Activated T-helper 1 cell treated with anti-CD3 and anti-CD28 coated beads, Interleukin-12 subunit alpha, Interleukin-12 subunit beta, Interleukin-2, Interleukin-4 antibody, amounts not matched to agents 30 ng/mL and 10 ng/mL and 1 ng/mL, durations not matched to agents 14 hours and 24 hours and 36 hours (primary cell): ENCODE results near the gene SYNRG. TPM values are rescaled to one million over a fixed set of nuclear protein-coding genes. Genes with fewer than 3 reads are reported as not detected.
A peak's percentile ranks its signal among the peaks of the same experiment; 100 is the strongest.
"Not testable (repeated sequence)": the region's sequence is repeated elsewhere in the genome, so short reads cannot be mapped to it uniquely, and the experiment has no call there.

ENCODE experiments used
- DNase-seq: peaks from one replicate; pipeline ENCODE4 v3.0.0; 2021; ENCODE audit warnings: low spot score
- H3K27ac Mint-ChIP-seq: one replicate; pipeline ENCODE4 v1.8.0; 2021; ENCODE audit warnings: mild to moderate bottlenecking, mixed read lengths
- H3K27me3 Mint-ChIP-seq: one replicate; pipeline ENCODE4 v1.8.0; 2022; ENCODE audit warnings: mild to moderate bottlenecking, moderate library complexity, mixed read lengths; ENCODE audit not compliant: insufficient read depth
- H3K36me3 Mint-ChIP-seq: one replicate; pipeline ENCODE4 v1.8.0; 2021; ENCODE audit warnings: low read depth, mixed read lengths
- H3K4me1 Mint-ChIP-seq: one replicate; pipeline ENCODE4 v1.8.0; 2021; ENCODE audit warnings: low read depth, mixed read lengths
- H3K4me3 Mint-ChIP-seq: one replicate; pipeline ENCODE4 v1.8.0; 2021; ENCODE audit warnings: mild to moderate bottlenecking, moderate library complexity, mixed read lengths
- H3K9me3 Mint-ChIP-seq: one replicate; pipeline ENCODE4 v1.8.0; 2021; ENCODE audit warnings: mixed read lengths
- intact Hi-C: fragments of 100-400 bp; cut with micrococcal nuclease; formaldehyde crosslinking; loops from one replicate; pipeline ENCODE4 v1.15.1; 2024
- total RNA-seq: library from RNA; stranded (reverse); gene quantifications from 2 replicates; pipeline ENCODE4 v1.2.3, GENCODE V29; 2022

The SYNRG gene
- total RNA-seq, 1 donor from 2014 or later, result 51.4 TPM

- H3K27me3 Mint-ChIP-seq, H3K9me3 Mint-ChIP-seq, intact Hi-C loops, H3K4me1 Mint-ChIP-seq, H3K27ac Mint-ChIP-seq, H3K4me3 Mint-ChIP-seq, DNase-seq: not testable (repeated sequence)
- H3K36me3 Mint-ChIP-seq, result peaks cover 35% of the 10 kb centered on the region
These were observed 7.2 kb upstream of the SYNRG start for GRCh38 chr17:37616430-37616829.

- no peak for DNase-seq
- no peak overlapping the region for H3K27ac Mint-ChIP-seq
- peaks cover 25% of the 10 kb centered on the region for H3K36me3 Mint-ChIP-seq
- H3K27me3 Mint-ChIP-seq, result no peaks in the 10 kb centered on the region
- intact Hi-C loops, result no loop called here
- H3K4me3 Mint-ChIP-seq, result no peak overlapping the region
- no peaks in the 10 kb centered on the region for H3K9me3 Mint-ChIP-seq
- peaks cover 3% of the 10 kb centered on the region for H3K4me1 Mint-ChIP-seq
These were observed 5.6 kb upstream of the SYNRG start for GRCh38 chr17:37614823-37615222.

- H3K27me3 Mint-ChIP-seq, result no peaks in the 10 kb centered on the region
- H3K4me1 Mint-ChIP-seq, result peaks cover 7% of the 10 kb centered on the region
- no peaks in the 10 kb centered on the region for H3K9me3 Mint-ChIP-seq
- peaks cover 24% of the 10 kb centered on the region for H3K36me3 Mint-ChIP-seq
- intact Hi-C loops, result no loop called here
- no peak overlapping the region for H3K27ac Mint-ChIP-seq
- H3K4me3 Mint-ChIP-seq, result no peak overlapping the region
- no peak for DNase-seq
These were observed 5.2 kb upstream of the SYNRG start for GRCh38 chr17:37614391-37614790.

- no peak for DNase-seq
- H3K27me3 Mint-ChIP-seq, result no peaks in the 10 kb centered on the region
- peak overlapping the region; percentile 1 for H3K4me3 Mint-ChIP-seq
- no peaks in the 10 kb centered on the region for H3K9me3 Mint-ChIP-seq
- H3K36me3 Mint-ChIP-seq, result peaks cover 22% of the 10 kb centered on the region
- no peak overlapping the region for H3K27ac Mint-ChIP-seq
- H3K4me1 Mint-ChIP-seq, result peaks cover 20% of the 10 kb centered on the region
- intact Hi-C loops, result no loop called here
These were observed 1.8 kb upstream of the SYNRG start for GRCh38 chr17:37610971-37611370.

DNA sequence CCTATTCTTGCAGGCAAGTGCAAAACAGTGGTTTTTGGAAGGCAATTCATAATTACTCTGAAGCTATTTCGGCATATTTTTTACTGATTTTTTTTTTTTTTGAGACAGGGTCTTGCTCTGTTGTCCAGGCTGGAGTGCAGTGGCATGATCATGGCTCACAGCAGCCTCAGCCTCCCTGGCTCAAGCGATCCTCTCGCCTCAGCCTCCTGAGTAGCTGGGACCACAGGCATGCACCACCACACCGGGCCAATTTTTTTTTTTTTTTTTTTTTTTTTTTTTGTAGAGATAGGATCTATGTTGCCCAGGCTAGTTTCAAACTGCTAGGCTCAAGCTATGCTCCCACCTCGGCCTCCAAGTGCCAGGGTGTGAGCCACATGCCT, 813 bp upstream of the SYNRG start:
- peaks cover 29% of the 10 kb centered on the region for H3K4me1 Mint-ChIP-seq
- H3K27me3 Mint-ChIP-seq, DNase-seq, H3K9me3 Mint-ChIP-seq, intact Hi-C loops, H3K27ac Mint-ChIP-seq: not testable (repeated sequence)
- peak overlapping the region; percentile 74 for H3K4me3 Mint-ChIP-seq
- H3K36me3 Mint-ChIP-seq, result peaks cover 23% of the 10 kb centered on the region

DNA sequence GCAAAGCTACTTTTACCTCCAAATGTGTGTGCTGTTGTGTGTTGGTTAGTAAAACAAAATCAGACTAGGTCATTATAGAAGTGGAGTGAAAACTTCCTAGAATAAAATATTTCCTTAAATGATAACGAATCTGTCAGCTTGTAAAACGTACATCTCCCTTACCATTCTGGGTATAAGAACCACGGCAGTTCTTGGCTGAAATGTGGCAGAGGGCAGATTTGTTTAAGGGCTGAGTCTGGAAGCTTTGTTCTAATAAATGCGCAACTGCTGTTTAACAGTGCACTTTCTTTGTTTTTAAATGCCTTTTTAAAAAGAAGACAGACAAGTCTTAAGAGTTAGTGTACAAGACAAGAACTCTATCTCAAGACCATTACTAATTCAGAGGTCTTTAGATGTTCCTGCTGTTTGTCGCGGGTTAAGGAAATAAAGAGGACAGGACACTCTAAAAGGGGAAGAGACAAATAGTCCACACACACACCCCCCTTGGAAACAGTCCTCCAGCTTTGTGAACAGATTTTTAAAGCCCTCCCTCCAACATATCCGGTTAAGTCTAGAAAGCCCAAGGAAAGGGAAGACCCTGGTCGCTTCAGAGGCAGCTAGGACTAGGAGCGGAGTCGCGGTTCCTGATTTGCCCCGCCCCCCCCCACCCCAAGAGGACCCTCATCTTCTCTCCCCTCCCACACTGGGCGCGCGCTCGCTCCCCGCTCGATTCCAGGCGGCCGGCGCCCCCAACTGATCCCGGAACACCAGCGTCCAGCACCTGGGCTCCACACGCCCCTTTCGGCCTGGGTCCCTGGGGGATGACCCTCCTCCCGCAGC, 658 bp downstream of the SYNRG start:
- Mint-ChIP-seq H3K4me1 (peaks cover 41% of the 10 kb centered on the region), H3K9me3 (no peaks in the 10 kb centered on the region), H3K36me3 (peaks cover 16% of the 10 kb centered on the region), H3K27ac (peak overlapping the region; percentile 76), H3K4me3 (peak overlapping the region; percentile 74), H3K27me3 (no peaks in the 10 kb centered on the region)
- no peak for DNase-seq
- intact Hi-C loops, result loop anchor here (1.0 to 10.0 kb wide), 9 partner anchors 35 to 1094 kb away; partner anchors contain the start of genes AATF, ACACA, DDX52 and DUSP14

- H3K4me1 Mint-ChIP-seq, result peaks cover 49% of the 10 kb centered on the region
- H3K9me3 Mint-ChIP-seq, result no peaks in the 10 kb centered on the region
- intact Hi-C loops, result loop anchor here (1.0 to 10.0 kb wide), 10 partner anchors 15 to 1095 kb away; partner anchors contain the start of genes AATF, ACACA, DDX52 and DUSP14
- H3K4me3 Mint-ChIP-seq, result peak overlapping the region; percentile 74
- H3K27me3 Mint-ChIP-seq, result no peaks in the 10 kb centered on the region
- peak overlapping the region; percentile 76 for H3K27ac Mint-ChIP-seq
- DNase-seq, result peak; percentile 5
- peaks cover 14% of the 10 kb centered on the region for H3K36me3 Mint-ChIP-seq
These were observed 1.4 kb downstream of the SYNRG start for GRCh38 chr17:37607637-37608331.

DNA sequence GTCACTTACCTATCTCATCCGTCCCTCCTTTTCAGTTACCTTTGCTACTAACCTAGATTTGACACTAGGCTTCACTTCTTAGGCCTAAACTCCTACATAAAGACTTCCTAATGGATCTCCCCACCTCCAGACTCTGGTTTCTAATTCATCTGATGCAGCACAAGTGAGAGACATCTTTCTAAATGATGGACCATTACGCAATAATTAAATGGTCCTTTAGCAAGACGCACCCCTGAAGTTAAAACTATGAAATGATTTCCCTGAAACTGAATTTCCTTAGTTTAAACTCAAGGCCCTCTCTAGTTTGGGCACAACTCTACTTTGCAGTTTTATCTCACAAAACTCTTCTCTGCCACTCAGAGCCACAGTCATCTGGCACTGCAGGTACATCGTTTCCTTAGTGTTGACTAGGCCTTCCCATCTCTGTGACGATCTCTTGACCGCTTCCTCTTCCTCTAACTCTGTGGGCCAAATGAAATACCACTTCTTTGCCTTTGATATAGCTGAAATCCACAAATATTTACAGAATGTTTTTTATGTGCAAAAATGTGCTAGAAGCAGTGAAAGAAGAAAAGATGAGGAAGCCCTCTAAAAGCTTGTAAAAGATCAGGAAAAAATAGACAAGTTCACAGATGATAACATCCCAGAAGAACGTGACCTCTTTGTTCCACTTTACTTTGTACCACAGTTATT, 3.3 kb downstream of the SYNRG start:
- H3K4me1 Mint-ChIP-seq, result peaks cover 55% of the 10 kb centered on the region
- peak overlapping the region; percentile 76 for H3K27ac Mint-ChIP-seq
- no peaks in the 10 kb centered on the region for H3K9me3 Mint-ChIP-seq
- no peaks in the 10 kb centered on the region for H3K27me3 Mint-ChIP-seq
- peak; percentile 48 for DNase-seq
- H3K36me3 Mint-ChIP-seq, result peaks cover 16% of the 10 kb centered on the region
- intact Hi-C loops, result loop anchor here (1.0 to 10.0 kb wide), 8 partner anchors 13 to 1096 kb away; partner anchors contain the start of genes AATF, ACACA, MRM1 and TADA2A
- H3K4me3 Mint-ChIP-seq, result peak overlapping the region; percentile 74

- Mint-ChIP-seq H3K36me3 (peaks cover 15% of the 10 kb centered on the region), H3K27ac (peak overlapping the region; percentile 32), H3K9me3 (no peaks in the 10 kb centered on the region), H3K27me3 (no peaks in the 10 kb centered on the region), H3K4me1 (peaks cover 55% of the 10 kb centered on the region), H3K4me3 (peak overlapping the region; percentile 74)
- DNase-seq, result no peak
- intact Hi-C loops, result loop anchor here (5.0 to 10.0 kb wide), 6 partner anchors 167 to 1097 kb away; partner anchors contain the start of genes AATF, ACACA, MRM1 and TADA2A
These were observed 4.1 kb downstream of the SYNRG start for GRCh38 chr17:37605081-37605480.

GRCh38 chr17:37604556-37604955, 4.7 kb downstream of the SYNRG start:
- no peaks in the 10 kb centered on the region for H3K9me3 Mint-ChIP-seq
- H3K4me1 Mint-ChIP-seq, result peaks cover 50% of the 10 kb centered on the region
- intact Hi-C loops, result loop anchor here (10.0 kb wide), 1 partner anchor 1000 kb away; the partner anchor contains the start of gene MRM1
- H3K27ac Mint-ChIP-seq, result peak overlapping the region; percentile 68
- peak overlapping the region; percentile 41 for H3K4me3 Mint-ChIP-seq
- no peaks in the 10 kb centered on the region for H3K27me3 Mint-ChIP-seq
- DNase-seq, result no peak
- H3K36me3 Mint-ChIP-seq, result peaks cover 18% of the 10 kb centered on the region

GRCh38 chr17:37598145-37598544, 11.1 kb downstream of the SYNRG start:
- no peaks in the 10 kb centered on the region for H3K9me3 Mint-ChIP-seq
- peak overlapping the region; percentile 65 for H3K27ac Mint-ChIP-seq
- H3K4me1 Mint-ChIP-seq, result peaks cover 35% of the 10 kb centered on the region
- no peak for DNase-seq
- peaks cover 42% of the 10 kb centered on the region for H3K36me3 Mint-ChIP-seq
- intact Hi-C loops, result no loop called here
- no peak overlapping the region for H3K4me3 Mint-ChIP-seq
- H3K27me3 Mint-ChIP-seq, result no peaks in the 10 kb centered on the region

DNA sequence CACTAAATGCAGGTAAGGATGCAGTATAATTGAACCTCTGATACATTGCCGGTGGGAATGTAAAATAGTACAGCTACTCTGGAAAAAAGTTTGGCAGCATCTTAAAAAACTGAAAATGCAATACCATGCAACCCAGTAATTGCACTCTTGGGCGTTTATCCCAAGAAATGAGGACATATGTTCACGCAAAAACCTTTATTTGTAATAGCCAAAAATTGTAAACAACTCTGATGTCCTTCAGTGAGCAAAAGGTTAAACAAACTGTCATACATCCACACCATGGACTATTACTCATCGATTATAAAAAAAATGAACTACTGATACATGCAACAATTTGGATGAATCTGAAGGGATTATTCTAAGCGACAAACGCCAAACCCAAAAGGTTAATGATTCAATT, 16.9 kb downstream of the SYNRG start:
- no peak overlapping the region for H3K4me3 Mint-ChIP-seq
- peaks cover 38% of the 10 kb centered on the region for H3K36me3 Mint-ChIP-seq
- no peaks in the 10 kb centered on the region for H3K9me3 Mint-ChIP-seq
- DNase-seq, result no peak
- H3K27me3 Mint-ChIP-seq, result no peaks in the 10 kb centered on the region
- peaks cover 29% of the 10 kb centered on the region for H3K4me1 Mint-ChIP-seq
- H3K27ac Mint-ChIP-seq, result no peak overlapping the region
- intact Hi-C loops, result loop anchor here (2.0 kb wide), 1 partner anchor 15 kb away; no protein-coding TSS in a partner anchor
